Type B pancreatic cell (in vitro differentiated cells): ENCODE results near the gene KIAA1755. TPM values are rescaled to one million over a fixed set of nuclear protein-coding genes. Genes with fewer than 3 reads are reported as not detected.

ENCODE experiments used
- DNase-seq: peaks from one replicate; pipeline ENCODE4 v3.0.0; 2021; ENCODE audit warnings: mixed read lengths; ENCODE audit not compliant: unreplicated experiment; ENCODE audit errors: extremely low spot score
- H3K27ac Mint-ChIP-seq: 2 replicates; pipeline ENCODE4 v1.8.0; 2021; ENCODE audit warnings: mild to moderate bottlenecking, mixed read lengths
- H3K27me3 Mint-ChIP-seq: 2 replicates; pipeline ENCODE4 v1.8.0; 2021; ENCODE audit warnings: mixed read lengths
- H3K36me3 Mint-ChIP-seq: 2 replicates; pipeline ENCODE4 v1.8.0; 2021; ENCODE audit warnings: mixed read lengths
- H3K4me1 Mint-ChIP-seq: one replicate; pipeline ENCODE4 v1.8.0; 2021; ENCODE audit warnings: mixed read lengths; ENCODE audit not compliant: unreplicated experiment
- H3K4me3 Mint-ChIP-seq: 2 replicates; pipeline ENCODE4 v1.8.0; 2021; ENCODE audit warnings: mild to moderate bottlenecking, mixed read lengths
- H3K9me3 Mint-ChIP-seq: 2 replicates; pipeline ENCODE4 v1.8.0; 2021; ENCODE audit warnings: mixed read lengths
- CTCF ChIP-seq: fragments of 200-600 bp; sonication (generic); conservative IDR thresholded peaks from 2 replicates; pipeline ENCODE4 v1.5.0; 2021; ENCODE audit warnings: antibody characterized with exemption, mild to moderate bottlenecking
- total RNA-seq: library from RNA; stranded (reverse); gene quantifications from 2 replicates; pipeline ENCODE4 v1.2.1, GENCODE V29; 2021; ENCODE audit warnings: low replicate concordance

KIAA1755 gene
- total RNA-seq, 1 donor from 2014 or later = 4.7 TPM

- TF ChIP-seq CTCF = no peak
- Mint-ChIP-seq H3K4me1 (peaks cover 6% of the 10 kb centered on the region), H3K27ac (no peak overlapping the region), H3K36me3 (no peaks in the 10 kb centered on the region), H3K27me3 (peaks cover 3% of the 10 kb centered on the region), H3K4me3 (no peak overlapping the region), H3K9me3 (no peaks in the 10 kb centered on the region)
- no peak for DNase-seq
Observed at GRCh38 chr20:38192323-38192885, 68.1 kb downstream of the KIAA1755 start.

- H3K4me1 Mint-ChIP-seq = peaks cover 6% of the 10 kb centered on the region
- H3K36me3 Mint-ChIP-seq = no peaks in the 10 kb centered on the region
- DNase-seq = no peak
- H3K9me3 Mint-ChIP-seq = no peaks in the 10 kb centered on the region
- no peak overlapping the region for H3K27ac Mint-ChIP-seq
- H3K27me3 Mint-ChIP-seq = peaks cover 3% of the 10 kb centered on the region
- no peak overlapping the region for H3K4me3 Mint-ChIP-seq
- no peak for TF ChIP-seq CTCF
Observed at GRCh38 chr20:38191654-38192053, 68.9 kb downstream of the KIAA1755 start.

GRCh38 chr20:38190936-38191371 is 69.6 kb downstream of the KIAA1755 start:
- no peaks in the 10 kb centered on the region for H3K36me3 Mint-ChIP-seq
- no peak for DNase-seq
- H3K27me3 Mint-ChIP-seq = peaks cover 3% of the 10 kb centered on the region
- no peak overlapping the region for H3K27ac Mint-ChIP-seq
- no peak for TF ChIP-seq CTCF
- H3K4me3 Mint-ChIP-seq = no peak overlapping the region
- no peaks in the 10 kb centered on the region for H3K9me3 Mint-ChIP-seq
- H3K4me1 Mint-ChIP-seq = peaks cover 6% of the 10 kb centered on the region

GRCh38 chr20:38190166-38190565 is 70.4 kb downstream of the KIAA1755 start:
- no peak overlapping the region for H3K27ac Mint-ChIP-seq
- no peak for DNase-seq
- TF ChIP-seq CTCF = no peak
- peaks cover 6% of the 10 kb centered on the region for H3K4me1 Mint-ChIP-seq
- H3K4me3 Mint-ChIP-seq = no peak overlapping the region
- H3K9me3 Mint-ChIP-seq = no peaks in the 10 kb centered on the region
- H3K36me3 Mint-ChIP-seq = no peaks in the 10 kb centered on the region
- H3K27me3 Mint-ChIP-seq = peaks cover 3% of the 10 kb centered on the region

GRCh38 chr20:38187517-38187916 is 73.0 kb downstream of the KIAA1755 start:
- peak; percentile 58 for TF ChIP-seq CTCF
- DNase-seq = no peak
- Mint-ChIP-seq H3K27ac (no peak overlapping the region), H3K27me3 (peaks cover 7% of the 10 kb centered on the region), H3K4me3 (no peak overlapping the region), H3K9me3 (no peaks in the 10 kb centered on the region), H3K36me3 (no peaks in the 10 kb centered on the region), H3K4me1 (peaks cover 10% of the 10 kb centered on the region)
